ENCODE measurements around the gene MEF2A.

DNA sequence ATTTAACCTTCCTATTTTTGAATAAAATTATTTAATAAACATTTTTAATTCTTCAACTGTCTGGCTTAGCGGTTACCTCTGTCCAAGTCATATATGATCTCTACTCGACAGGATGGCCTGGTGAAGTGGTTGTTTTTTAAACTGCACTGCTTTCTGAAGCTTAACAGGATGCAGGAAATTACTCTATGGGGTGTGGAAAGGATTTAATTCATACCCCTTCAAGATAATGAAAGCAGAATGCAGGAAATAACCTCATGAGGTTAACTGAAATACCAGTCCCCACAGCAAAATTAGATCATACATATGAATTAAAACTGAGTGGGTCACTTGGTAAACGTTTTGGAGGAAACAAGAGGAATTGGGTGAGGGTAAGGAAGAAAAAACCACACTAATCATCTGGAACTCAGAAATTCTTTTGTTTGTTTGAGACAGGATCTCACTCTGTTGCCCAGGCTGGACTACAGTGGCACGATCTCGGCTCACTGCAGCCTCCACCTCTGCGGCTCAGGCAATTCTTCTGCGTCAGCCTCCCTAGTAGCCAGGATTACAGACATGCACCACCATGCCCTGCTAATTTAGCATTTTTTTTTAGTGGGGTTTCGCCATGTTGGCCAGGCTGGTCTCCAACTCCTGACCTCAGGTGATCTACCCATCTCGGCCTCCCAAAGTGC lies 117.4 kb downstream of the MEF2A start:
- TF ChIP-seq, protein P1, sequence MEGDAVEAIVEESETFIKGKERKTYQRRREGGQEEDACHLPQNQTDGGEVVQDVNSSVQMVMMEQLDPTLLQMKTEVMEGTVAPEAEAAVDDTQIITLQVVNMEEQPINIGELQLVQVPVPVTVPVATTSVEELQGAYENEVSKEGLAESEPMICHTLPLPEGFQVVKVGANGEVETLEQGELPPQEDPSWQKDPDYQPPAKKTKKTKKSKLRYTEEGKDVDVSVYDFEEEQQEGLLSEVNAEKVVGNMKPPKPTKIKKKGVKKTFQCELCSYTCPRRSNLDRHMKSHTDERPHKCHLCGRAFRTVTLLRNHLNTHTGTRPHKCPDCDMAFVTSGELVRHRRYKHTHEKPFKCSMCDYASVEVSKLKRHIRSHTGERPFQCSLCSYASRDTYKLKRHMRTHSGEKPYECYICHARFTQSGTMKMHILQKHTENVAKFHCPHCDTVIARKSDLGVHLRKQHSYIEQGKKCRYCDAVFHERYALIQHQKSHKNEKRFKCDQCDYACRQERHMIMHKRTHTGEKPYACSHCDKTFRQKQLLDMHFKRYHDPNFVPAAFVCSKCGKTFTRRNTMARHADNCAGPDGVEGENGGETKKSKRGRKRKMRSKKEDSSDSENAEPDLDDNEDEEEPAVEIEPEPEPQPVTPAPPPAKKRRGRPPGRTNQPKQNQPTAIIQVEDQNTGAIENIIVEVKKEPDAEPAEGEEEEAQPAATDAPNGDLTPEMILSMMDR (IDR thresholded peaks at IDR 0.05): no peak
- TF ChIP-seq POLR2A (IDR thresholded peaks at IDR 0.05): no peak

Data from lower leg skin (tissue), 3 donors.